Measurements from ENCODE around the gene DNAH5.

Gene DNAH5

DNA sequence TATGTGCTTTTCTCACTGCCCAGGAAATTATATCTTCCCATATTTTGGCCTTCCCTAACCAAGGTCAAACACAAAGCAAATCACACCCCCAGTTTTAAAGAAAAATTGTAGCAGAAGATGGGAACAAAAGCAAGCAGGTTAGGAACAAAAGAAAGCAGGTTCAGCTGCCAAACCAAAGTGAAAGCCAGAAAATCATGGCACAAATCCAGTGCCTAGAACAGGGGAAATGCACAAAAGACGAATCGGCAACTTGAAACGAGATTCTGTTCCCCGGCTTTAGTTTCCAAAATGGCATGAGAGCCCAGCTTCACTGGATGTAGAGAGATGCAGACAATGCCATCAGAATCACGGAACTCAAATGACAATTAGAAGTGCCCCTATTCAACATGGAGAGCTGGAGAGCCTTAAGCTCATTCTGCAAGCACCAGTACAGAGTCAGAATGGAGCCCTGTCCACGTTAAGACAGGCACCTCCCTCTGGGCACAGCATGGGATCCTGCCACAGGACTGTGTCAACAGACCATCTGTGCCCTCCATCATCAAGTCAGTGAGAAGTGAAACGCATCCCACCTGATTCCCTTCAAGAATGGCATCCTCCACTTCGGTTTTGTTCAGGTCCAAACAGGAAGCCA lies 13.8 kb downstream of the DNAH5 start:
- H3K4me1 ChIP-seq (ENCODE audit: low read depth, poor library complexity, severe bottlenecking) = no peaks in the 10 kb centered on the region
- no peaks in the 10 kb centered on the region for H4K20me1 ChIP-seq (ENCODE audit: insufficient read depth)
- H3K27me3 ChIP-seq (ENCODE audit: insufficient read depth, low read depth) = no peaks in the 10 kb centered on the region
- no peak overlapping the region for H3K9ac ChIP-seq
- no peak overlapping the region for H3K4me2 ChIP-seq
- no peak overlapping the region for H3K4me3 ChIP-seq (IDR thresholded peaks at IDR 0.05; ENCODE audit: insufficient read depth, low read depth, low read length)
- TF ChIP-seq, protein P1, sequence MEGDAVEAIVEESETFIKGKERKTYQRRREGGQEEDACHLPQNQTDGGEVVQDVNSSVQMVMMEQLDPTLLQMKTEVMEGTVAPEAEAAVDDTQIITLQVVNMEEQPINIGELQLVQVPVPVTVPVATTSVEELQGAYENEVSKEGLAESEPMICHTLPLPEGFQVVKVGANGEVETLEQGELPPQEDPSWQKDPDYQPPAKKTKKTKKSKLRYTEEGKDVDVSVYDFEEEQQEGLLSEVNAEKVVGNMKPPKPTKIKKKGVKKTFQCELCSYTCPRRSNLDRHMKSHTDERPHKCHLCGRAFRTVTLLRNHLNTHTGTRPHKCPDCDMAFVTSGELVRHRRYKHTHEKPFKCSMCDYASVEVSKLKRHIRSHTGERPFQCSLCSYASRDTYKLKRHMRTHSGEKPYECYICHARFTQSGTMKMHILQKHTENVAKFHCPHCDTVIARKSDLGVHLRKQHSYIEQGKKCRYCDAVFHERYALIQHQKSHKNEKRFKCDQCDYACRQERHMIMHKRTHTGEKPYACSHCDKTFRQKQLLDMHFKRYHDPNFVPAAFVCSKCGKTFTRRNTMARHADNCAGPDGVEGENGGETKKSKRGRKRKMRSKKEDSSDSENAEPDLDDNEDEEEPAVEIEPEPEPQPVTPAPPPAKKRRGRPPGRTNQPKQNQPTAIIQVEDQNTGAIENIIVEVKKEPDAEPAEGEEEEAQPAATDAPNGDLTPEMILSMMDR (conservative IDR thresholded peaks at IDR 0.05; ENCODE audit: low read depth, low read length) = no peak
- H3K27ac ChIP-seq = no peak overlapping the region
- H2AFZ ChIP-seq (ENCODE audit: low read depth) = no peak overlapping the region
- no peaks in the 10 kb centered on the region for H3K36me3 ChIP-seq (ENCODE audit: insufficient read depth)
- H3K79me2 ChIP-seq (ENCODE audit: insufficient read depth, low read depth) = no peaks in the 10 kb centered on the region

- no peak overlapping the region for H3K9ac ChIP-seq
- H3K27ac ChIP-seq = no peak overlapping the region
- H3K36me3 ChIP-seq (ENCODE audit: insufficient read depth) = no peaks in the 10 kb centered on the region
- no peak overlapping the region for H3K4me2 ChIP-seq
- no peak overlapping the region for H2AFZ ChIP-seq (ENCODE audit: low read depth)
- no peaks in the 10 kb centered on the region for H3K4me1 ChIP-seq (ENCODE audit: low read depth, poor library complexity, severe bottlenecking)
- H3K79me2 ChIP-seq (ENCODE audit: insufficient read depth, low read depth) = no peaks in the 10 kb centered on the region
- TF ChIP-seq, protein P1 (conservative IDR thresholded peaks at IDR 0.05; ENCODE audit: low read depth, low read length) = no peak
- no peak overlapping the region for H3K4me3 ChIP-seq (IDR thresholded peaks at IDR 0.05; ENCODE audit: insufficient read depth, low read depth, low read length)
- H3K27me3 ChIP-seq (ENCODE audit: insufficient read depth, low read depth) = no peaks in the 10 kb centered on the region
- no peaks in the 10 kb centered on the region for H4K20me1 ChIP-seq (ENCODE audit: insufficient read depth)
Measured at GRCh38 chr5:13926731-13927130, 17.8 kb downstream of the DNAH5 start.

- TF ChIP-seq, protein P1 (conservative IDR thresholded peaks at IDR 0.05; ENCODE audit: low read depth, low read length) = no peak
- H2AFZ ChIP-seq (ENCODE audit: low read depth) = no peak overlapping the region
- no peaks in the 10 kb centered on the region for H3K27me3 ChIP-seq (ENCODE audit: insufficient read depth, low read depth)
- no peak overlapping the region for H3K4me3 ChIP-seq (IDR thresholded peaks at IDR 0.05; ENCODE audit: insufficient read depth, low read depth, low read length)
- H4K20me1 ChIP-seq (ENCODE audit: insufficient read depth) = no peaks in the 10 kb centered on the region
- H3K79me2 ChIP-seq (ENCODE audit: insufficient read depth, low read depth) = no peaks in the 10 kb centered on the region
- H3K36me3 ChIP-seq (ENCODE audit: insufficient read depth) = no peaks in the 10 kb centered on the region
- no peak overlapping the region for H3K27ac ChIP-seq
- no peaks in the 10 kb centered on the region for H3K4me1 ChIP-seq (ENCODE audit: low read depth, poor library complexity, severe bottlenecking)
- H3K4me2 ChIP-seq = no peak overlapping the region
- no peak overlapping the region for H3K9ac ChIP-seq
Measured at GRCh38 chr5:13921578-13921977, 22.9 kb downstream of the DNAH5 start.

DNA sequence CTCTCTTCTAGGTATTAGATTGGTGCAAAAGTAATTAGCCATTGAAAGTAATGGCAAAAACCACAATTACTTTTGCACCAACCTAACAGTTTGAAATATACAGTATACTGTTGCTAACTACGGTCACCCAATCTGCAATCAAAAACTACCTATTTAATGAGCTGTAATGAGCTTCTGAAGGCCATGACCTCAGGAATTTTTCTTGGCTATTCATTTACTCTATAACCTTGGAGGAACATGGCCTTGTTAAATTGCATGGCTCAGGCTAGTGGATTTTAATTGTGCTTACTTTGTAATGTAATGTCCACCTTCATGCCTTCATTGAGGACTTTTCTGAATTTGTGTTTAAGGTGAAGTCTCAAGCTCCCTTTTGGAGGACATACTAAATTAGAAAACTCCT lies 24.7 kb downstream of the DNAH5 start:
- H3K9ac ChIP-seq = no peak overlapping the region
- no peak overlapping the region for H3K4me2 ChIP-seq
- H3K79me2 ChIP-seq (ENCODE audit: insufficient read depth, low read depth) = no peaks in the 10 kb centered on the region
- H3K27me3 ChIP-seq (ENCODE audit: insufficient read depth, low read depth) = no peaks in the 10 kb centered on the region
- no peak overlapping the region for H3K27ac ChIP-seq
- TF ChIP-seq, protein P1 (conservative IDR thresholded peaks at IDR 0.05; ENCODE audit: low read depth, low read length) = no peak
- no peaks in the 10 kb centered on the region for H3K36me3 ChIP-seq (ENCODE audit: insufficient read depth)
- no peak overlapping the region for H2AFZ ChIP-seq (ENCODE audit: low read depth)
- H3K4me3 ChIP-seq (IDR thresholded peaks at IDR 0.05; ENCODE audit: insufficient read depth, low read depth, low read length) = no peak overlapping the region
- no peaks in the 10 kb centered on the region for H4K20me1 ChIP-seq (ENCODE audit: insufficient read depth)
- no peaks in the 10 kb centered on the region for H3K4me1 ChIP-seq (ENCODE audit: low read depth, poor library complexity, severe bottlenecking)
